ENCODE data around the gene AJAP1.

AJAP1 gene

GRCh38 chr1:4716406-4716805, 62.0 kb downstream of the AJAP1 start:
- Histone ChIP-seq H3K4me2 (ENCODE audit: low read length) (no peak overlapping the region), H4K20me1 (ENCODE audit: insufficient read depth, low read length) (no peaks in the 10 kb centered on the region), H3K4me1 (ENCODE audit: low read length) (no peaks in the 10 kb centered on the region), H3K4me3 (ENCODE audit: low read length) (no peak overlapping the region), H3K9me3 (ENCODE audit: insufficient read depth, low read length) (no peaks in the 10 kb centered on the region), H3K9ac (ENCODE audit: low read length) (no peak overlapping the region), H3K36me3 (replicated peaks; ENCODE audit: low read depth, low read length) (no peaks in the 10 kb centered on the region), H3K79me2 (ENCODE audit: low read length) (no peaks in the 10 kb centered on the region), H3K27ac (ENCODE audit: low read length) (no peak overlapping the region), H3K27me3 (ENCODE audit: low read depth, low read length) (no peaks in the 10 kb centered on the region), H2AFZ (ENCODE audit: low read depth, low read length) (no peak overlapping the region)
- no peak for TF ChIP-seq CTCF (IDR thresholded peaks at IDR 0.05; ENCODE audit: low read depth, low read length)
- TF ChIP-seq EZH2phosphoT487 (IDR thresholded peaks at IDR 0.05; ENCODE audit: low read depth): no peak

- Histone ChIP-seq H3K4me2 (ENCODE audit: low read length) (no peak overlapping the region), H3K27ac (ENCODE audit: low read length) (no peak overlapping the region), H3K79me2 (ENCODE audit: low read length) (no peaks in the 10 kb centered on the region), H3K4me3 (ENCODE audit: low read length) (no peak overlapping the region), H3K9me3 (ENCODE audit: insufficient read depth, low read length) (no peaks in the 10 kb centered on the region), H4K20me1 (ENCODE audit: insufficient read depth, low read length) (no peaks in the 10 kb centered on the region), H3K4me1 (ENCODE audit: low read length) (no peaks in the 10 kb centered on the region), H3K9ac (ENCODE audit: low read length) (no peak overlapping the region), H3K36me3 (replicated peaks; ENCODE audit: low read depth, low read length) (no peaks in the 10 kb centered on the region), H2AFZ (ENCODE audit: low read depth, low read length) (no peak overlapping the region), H3K27me3 (ENCODE audit: low read depth, low read length) (no peaks in the 10 kb centered on the region)
- TF ChIP-seq EZH2phosphoT487 (IDR thresholded peaks at IDR 0.05; ENCODE audit: low read depth) (no peak), CTCF (IDR thresholded peaks at IDR 0.05; ENCODE audit: low read depth, low read length) (no peak)
Observed at GRCh38 chr1:4718071-4718470, 63.7 kb downstream of the AJAP1 start.

GRCh38 chr1:4723106-4723505, 68.7 kb downstream of the AJAP1 start:
- Histone ChIP-seq H3K9ac (ENCODE audit: low read length) (no peak overlapping the region), H3K27me3 (ENCODE audit: low read depth, low read length) (no peaks in the 10 kb centered on the region), H3K36me3 (replicated peaks; ENCODE audit: low read depth, low read length) (no peaks in the 10 kb centered on the region), H2AFZ (ENCODE audit: low read depth, low read length) (no peak overlapping the region), H3K4me2 (ENCODE audit: low read length) (no peak overlapping the region), H4K20me1 (ENCODE audit: insufficient read depth, low read length) (no peaks in the 10 kb centered on the region), H3K4me1 (ENCODE audit: low read length) (peaks cover 19% of the 10 kb centered on the region), H3K79me2 (ENCODE audit: low read length) (no peaks in the 10 kb centered on the region), H3K27ac (ENCODE audit: low read length) (no peak overlapping the region), H3K9me3 (ENCODE audit: insufficient read depth, low read length) (no peaks in the 10 kb centered on the region), H3K4me3 (ENCODE audit: low read length) (no peak overlapping the region)
- TF ChIP-seq CTCF (IDR thresholded peaks at IDR 0.05; ENCODE audit: low read depth, low read length): no peak
- no peak for TF ChIP-seq EZH2phosphoT487 (IDR thresholded peaks at IDR 0.05; ENCODE audit: low read depth)

GRCh38 chr1:4724001-4724400, 69.6 kb downstream of the AJAP1 start:
- TF ChIP-seq EZH2phosphoT487 (IDR thresholded peaks at IDR 0.05; ENCODE audit: low read depth): no peak
- TF ChIP-seq CTCF (IDR thresholded peaks at IDR 0.05; ENCODE audit: low read depth, low read length): no peak
- Histone ChIP-seq H3K27ac (ENCODE audit: low read length) (no peak overlapping the region; the same call in 1 of the 2 replicates), H3K79me2 (ENCODE audit: low read length) (no peaks in the 10 kb centered on the region), H2AFZ (ENCODE audit: low read depth, low read length) (no peak overlapping the region), H3K27me3 (ENCODE audit: low read depth, low read length) (no peaks in the 10 kb centered on the region), H3K9ac (ENCODE audit: low read length) (peak overlapping the region; percentile 34; the same call in 1 of the 2 replicates), H3K4me1 (ENCODE audit: low read length) (peaks cover 19% of the 10 kb centered on the region), H3K4me3 (ENCODE audit: low read length) (peak overlapping the region; percentile 68), H4K20me1 (ENCODE audit: insufficient read depth, low read length) (no peaks in the 10 kb centered on the region), H3K4me2 (ENCODE audit: low read length) (peak overlapping the region; percentile 92), H3K36me3 (replicated peaks; ENCODE audit: low read depth, low read length) (no peaks in the 10 kb centered on the region), H3K9me3 (ENCODE audit: insufficient read depth, low read length) (no peaks in the 10 kb centered on the region)

All from OCI-LY3 (cell line).